SH-SY5Y (cell line): Measurements from ENCODE around the gene DGKE.

Experiments
- GATA2 ChIP-seq: IDR thresholded peaks from 2 replicates; pipeline ENCODE4 v1.6.1; 2011; ENCODE audit warnings: mild to moderate bottlenecking, low read depth, low read length
- GATA3 ChIP-seq: IDR thresholded peaks from 2 replicates; pipeline ENCODE4 v1.6.1; 2011; ENCODE audit warnings: low read depth, mild to moderate bottlenecking, low read length, moderate library complexity

GRCh38 chr17:56823848-56824247 is 10.1 kb upstream of the DGKE start:
- TF ChIP-seq GATA3 (no peak), GATA2 (no peak)
